Thyroid gland (tissue), 4 donors: ENCODE measurements around the gene RNF32. TPM values are rescaled to one million over a fixed set of nuclear protein-coding genes. Genes with fewer than 3 reads are reported as not detected.
"Not testable (repeated sequence)": the region's sequence is repeated elsewhere in the genome, so short reads cannot be mapped to it uniquely, and the experiment has no call there.

Experiments used
- DNase-seq, 2 donors: peaks; one replicate each; pipeline ENCODE4 v3.0.0-alpha.2; 2019
- H3K27ac ChIP-seq, 3 donors: fragments of 200-600 bp; sonication (generic); 1 replicate in 2 of 3; 2 replicates in 1 of 3; pipeline ENCODE4 v1.5.1; 2016 to 2019; ENCODE audit warnings: mild to moderate bottlenecking in 1 of 3, moderate library complexity in 1 of 3
- H3K27me3 ChIP-seq: fragments of 200-600 bp; sonication (generic); one replicate; pipeline ENCODE4 v1.5.1; 2019
- H3K36me3 ChIP-seq, 2 donors: fragments of 200-600 bp; sonication (generic); one replicate each; pipeline ENCODE4 v1.5.1; 2016 to 2019
- H3K4me1 ChIP-seq, 2 donors: fragments of 200-600 bp; sonication (generic); one replicate each; pipeline ENCODE4 v1.5.1; 2017 to 2019
- H3K4me3 ChIP-seq, 3 donors: fragments of 200-600 bp; sonication (generic); replicated peaks in 1 of 3; 1 replicate in 2 of 3; 2 replicates in 1 of 3; pipeline ENCODE4 v1.5.1; 2016; ENCODE audit warnings: mild to moderate bottlenecking in 1 of 3
- H3K9me3 ChIP-seq: fragments of 200-600 bp; sonication (generic); one replicate; pipeline ENCODE4 v1.5.1; 2017
- POLR2A ChIP-seq, 2 donors: fragments of 450-650 bp; IDR thresholded peaks; one replicate each; pipeline ENCODE4 v1.6.1; 2017; ENCODE audit warnings: antibody characterized with exemption in 2 of 2, mild to moderate bottlenecking in 2 of 2, moderate library complexity in 1 of 2
- WGBS, 2 donors: methylation state at CpG; one replicate each; pipeline ENCODE4 v1.1.5; 2017; 5-methylcytosine and 5-hydroxymethylcytosine counted together
- intact Hi-C: fragments of 100-400 bp; cut with DNase I; formaldehyde crosslinking; loops from one replicate; pipeline ENCODE4 v1.15.1; 2023
- total RNA-seq, 4 donors: library from RNA; depleted of rRNA; stranded (reverse); fragments of >200 nt; gene quantifications; one replicate each; pipeline ENCODE4 v1.2.3, GENCODE V29; 2016
- TF ChIP-seq, protein P1 (sequence below), 6 experiments: fragments of 200-600 bp in 3 of 6; fragments of 450-650 bp in 3 of 6; sonication (generic) in 3 of 6; IDR thresholded peaks; one replicate each; pipeline ENCODE4 v1.5.1; 2016 to 2019; ENCODE audit warnings: antibody characterized with exemption in 6 of 6, mild to moderate bottlenecking in 2 of 6, inconsistent platforms in 1 of 6, moderate library complexity in 1 of 6

Gene RNF32
- total RNA-seq, 4 donors from 2014 or later: 1.1 to 3.1 (median 1.4) TPM

DNA sequence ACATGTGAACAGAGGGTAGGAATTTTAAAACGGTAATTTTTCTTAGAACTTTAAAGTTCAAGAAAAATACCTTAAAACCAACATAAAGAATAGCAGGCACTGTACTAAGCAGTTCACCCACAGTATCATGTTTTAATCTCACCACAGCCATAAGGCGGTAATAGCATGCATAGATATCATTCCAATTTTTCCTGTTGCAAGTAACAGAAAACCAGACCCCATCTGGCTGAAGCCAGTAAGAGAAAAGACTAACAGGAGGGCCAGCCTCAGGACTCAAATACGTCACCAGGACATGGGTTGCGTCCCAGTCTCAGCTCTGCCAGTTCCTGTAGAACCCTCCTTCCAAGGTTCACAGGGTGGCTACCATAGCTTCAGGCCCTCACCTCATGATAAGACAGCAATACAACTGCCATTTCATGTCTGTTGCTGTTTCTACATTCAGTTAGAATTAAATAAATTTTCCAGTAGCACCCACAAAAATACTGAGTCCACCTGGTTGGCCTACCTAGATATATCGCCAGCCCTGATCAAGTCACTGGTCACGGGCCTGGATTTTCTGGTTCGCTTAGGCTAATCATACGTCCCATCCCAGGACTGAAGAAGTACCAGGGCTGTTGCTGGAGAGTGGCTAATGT, 2.0 kb upstream of the RNF32 start:
- H3K27ac ChIP-seq: no peak overlapping the region
- no peaks in the 10 kb centered on the region for H3K27me3 ChIP-seq
- no peaks in the 10 kb centered on the region for H3K36me3 ChIP-seq
- H3K4me1 ChIP-seq: peaks cover 6 to 10% of the 10 kb centered on the region in 2 donors
- WGBS, 2 donors: 97 to 98% methylated on average over 8 of the region's 8 CpGs
- no peak for DNase-seq
- no peaks in the 10 kb centered on the region for H3K9me3 ChIP-seq
- intact Hi-C loops: no loop called here
- H3K4me3 ChIP-seq: no peak overlapping the region
- no peak for TF ChIP-seq POLR2A (IDR thresholded peaks at IDR 0.05)
- TF ChIP-seq, protein P1, sequence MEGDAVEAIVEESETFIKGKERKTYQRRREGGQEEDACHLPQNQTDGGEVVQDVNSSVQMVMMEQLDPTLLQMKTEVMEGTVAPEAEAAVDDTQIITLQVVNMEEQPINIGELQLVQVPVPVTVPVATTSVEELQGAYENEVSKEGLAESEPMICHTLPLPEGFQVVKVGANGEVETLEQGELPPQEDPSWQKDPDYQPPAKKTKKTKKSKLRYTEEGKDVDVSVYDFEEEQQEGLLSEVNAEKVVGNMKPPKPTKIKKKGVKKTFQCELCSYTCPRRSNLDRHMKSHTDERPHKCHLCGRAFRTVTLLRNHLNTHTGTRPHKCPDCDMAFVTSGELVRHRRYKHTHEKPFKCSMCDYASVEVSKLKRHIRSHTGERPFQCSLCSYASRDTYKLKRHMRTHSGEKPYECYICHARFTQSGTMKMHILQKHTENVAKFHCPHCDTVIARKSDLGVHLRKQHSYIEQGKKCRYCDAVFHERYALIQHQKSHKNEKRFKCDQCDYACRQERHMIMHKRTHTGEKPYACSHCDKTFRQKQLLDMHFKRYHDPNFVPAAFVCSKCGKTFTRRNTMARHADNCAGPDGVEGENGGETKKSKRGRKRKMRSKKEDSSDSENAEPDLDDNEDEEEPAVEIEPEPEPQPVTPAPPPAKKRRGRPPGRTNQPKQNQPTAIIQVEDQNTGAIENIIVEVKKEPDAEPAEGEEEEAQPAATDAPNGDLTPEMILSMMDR (IDR thresholded peaks at IDR 0.05): no peak

DNA sequence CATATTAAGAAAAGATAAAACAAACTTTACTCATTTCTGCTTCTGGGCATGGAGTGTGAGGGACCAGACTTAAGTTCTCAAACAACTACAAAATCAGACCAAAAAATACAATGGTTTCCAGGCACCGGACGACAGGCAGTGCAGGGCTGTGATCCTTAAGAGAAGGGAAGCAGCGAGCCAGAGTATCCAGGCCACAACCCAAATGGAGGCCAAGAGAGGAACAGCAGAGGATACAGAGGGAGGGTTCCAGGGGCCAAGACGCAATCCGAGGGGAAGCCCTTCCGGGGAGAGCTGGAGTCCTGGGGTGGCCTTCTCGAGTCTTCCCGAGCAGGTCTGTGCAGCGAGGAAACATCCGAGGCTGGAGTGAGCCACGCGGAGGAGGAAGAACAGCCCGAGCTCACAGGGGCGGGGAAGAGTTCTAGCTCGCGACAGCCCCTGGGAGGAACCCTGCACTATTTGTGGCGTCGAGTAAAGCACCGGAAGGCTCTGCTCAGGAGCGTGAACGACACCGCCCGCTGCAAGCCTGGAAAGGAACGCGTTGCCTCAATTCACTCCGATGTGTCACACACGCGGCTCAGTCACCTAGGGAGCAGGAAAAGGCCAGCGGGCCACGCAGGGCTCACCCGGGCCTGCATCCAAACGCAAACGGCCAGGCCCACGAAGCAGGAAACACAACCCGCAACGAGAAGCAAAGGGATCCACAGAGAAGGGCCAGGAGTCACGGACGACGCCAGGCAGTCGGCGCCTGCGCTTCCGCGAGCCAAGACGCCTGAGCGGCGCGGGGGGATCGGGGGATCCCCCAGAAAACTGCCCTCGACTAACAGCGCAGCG, 933 bp upstream of the RNF32 start:
- Histone ChIP-seq H3K27ac (peak overlapping the region; percentile 53 to 68 (median 66)), H3K4me1 (peaks cover 6 to 10% of the 10 kb centered on the region in 2 donors), H3K9me3 (no peaks in the 10 kb centered on the region), H3K4me3 (peak overlapping the region; percentile 39 to 66 (median 61)), H3K27me3 (no peaks in the 10 kb centered on the region), H3K36me3 (no peaks in the 10 kb centered on the region)
- 65 to 69% methylated on average over 36 to 48 of the region's 52 CpGs for WGBS, 2 donors
- intact Hi-C loops: no loop called here
- peak in 1 of 2 donors; percentile 19 for DNase-seq
- TF ChIP-seq, protein P1 (IDR thresholded peaks at IDR 0.05): no peak
- TF ChIP-seq POLR2A (IDR thresholded peaks at IDR 0.05): no peak

DNA sequence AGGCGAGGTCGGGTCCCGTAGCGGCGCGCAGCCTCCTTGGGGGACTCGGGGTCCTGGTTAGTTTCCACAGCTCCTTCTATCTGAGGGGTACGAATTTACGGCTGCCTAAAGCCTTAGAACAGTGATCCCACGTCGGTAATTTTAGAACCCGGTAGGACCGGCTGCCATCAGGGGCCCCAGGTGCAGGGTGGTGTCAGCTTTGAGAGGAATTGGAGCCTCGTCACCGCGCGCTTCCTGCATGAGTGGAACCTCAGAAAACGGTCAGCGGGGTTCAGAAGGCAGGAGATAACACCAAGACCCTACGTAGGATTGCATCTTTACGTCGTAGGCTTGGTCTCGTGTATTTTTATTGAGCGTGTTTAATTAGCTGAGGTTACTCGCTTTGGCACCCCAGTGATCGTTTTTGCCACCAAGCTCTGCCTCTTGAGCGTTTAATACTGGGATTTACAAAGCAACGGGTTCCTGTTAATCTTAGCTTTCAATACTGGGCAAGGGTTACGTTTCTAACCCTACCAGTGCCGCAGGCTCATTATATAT, 443 bp downstream of the RNF32 start:
- Histone ChIP-seq H3K27me3 (no peaks in the 10 kb centered on the region), H3K4me3 (peak overlapping the region; percentile 32 to 66 (median 39)), H3K36me3 (no peaks in the 10 kb centered on the region), H3K9me3 (no peaks in the 10 kb centered on the region), H3K4me1 (peaks cover 6 to 10% of the 10 kb centered on the region in 2 donors), H3K27ac (peak overlapping the region in 2 of 3 donors; percentile 53 to 77)
- WGBS, 2 donors: 6 to 8% methylated on average over 17 to 24 of the region's 30 CpGs
- DNase-seq: peak; percentile 43 to 44
- intact Hi-C loops: no loop called here
- TF ChIP-seq, protein P1 (IDR thresholded peaks at IDR 0.05): no peak
- no peak for TF ChIP-seq POLR2A (IDR thresholded peaks at IDR 0.05)

DNA sequence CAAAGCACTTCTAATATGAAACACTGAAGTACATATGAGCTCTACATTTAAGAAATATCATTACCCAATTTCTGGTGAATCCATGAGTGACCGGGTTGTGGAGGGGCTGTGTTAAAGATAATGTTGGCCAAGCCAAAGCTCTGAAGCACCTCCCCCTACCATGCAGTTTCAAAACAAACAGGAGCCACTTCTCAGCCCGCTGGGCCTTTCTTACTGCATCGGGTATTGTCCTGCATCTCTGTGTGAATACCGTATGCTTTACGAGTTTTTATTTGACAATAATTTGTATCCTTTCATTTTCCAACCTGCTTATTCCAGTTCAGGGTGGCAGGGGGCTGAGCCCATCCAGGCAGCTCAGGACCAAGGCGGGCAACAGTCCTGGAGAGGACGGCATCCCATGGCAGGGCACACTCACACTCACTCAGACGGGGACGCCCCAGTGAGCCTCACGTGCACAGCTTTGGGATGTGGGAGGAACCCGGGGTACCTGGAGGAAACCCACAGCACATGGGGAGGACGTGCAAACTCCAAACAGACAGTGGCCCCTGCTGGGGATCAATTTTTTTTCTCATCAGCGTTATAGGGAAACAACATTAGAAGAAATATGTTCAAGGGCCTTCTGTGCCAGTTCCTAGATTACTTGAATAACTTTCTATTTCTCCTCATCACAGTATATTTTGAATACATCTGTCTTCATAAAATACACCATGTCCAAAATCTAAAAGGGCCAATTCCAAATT, 1.9 kb downstream of the RNF32 start:
- no peak for TF ChIP-seq POLR2A (IDR thresholded peaks at IDR 0.05)
- TF ChIP-seq, protein P1 (IDR thresholded peaks at IDR 0.05): no peak
- 63 to 66% methylated on average over 13 of the region's 13 CpGs for WGBS, 2 donors
- H3K4me1 ChIP-seq: peaks cover 6 to 10% of the 10 kb centered on the region in 2 donors
- H3K27ac ChIP-seq: no peak overlapping the region
- H3K27me3 ChIP-seq: no peaks in the 10 kb centered on the region
- no peaks in the 10 kb centered on the region for H3K36me3 ChIP-seq
- no peak overlapping the region for H3K4me3 ChIP-seq
- intact Hi-C loops: no loop called here
- no peaks in the 10 kb centered on the region for H3K9me3 ChIP-seq
- no peak for DNase-seq

DNA sequence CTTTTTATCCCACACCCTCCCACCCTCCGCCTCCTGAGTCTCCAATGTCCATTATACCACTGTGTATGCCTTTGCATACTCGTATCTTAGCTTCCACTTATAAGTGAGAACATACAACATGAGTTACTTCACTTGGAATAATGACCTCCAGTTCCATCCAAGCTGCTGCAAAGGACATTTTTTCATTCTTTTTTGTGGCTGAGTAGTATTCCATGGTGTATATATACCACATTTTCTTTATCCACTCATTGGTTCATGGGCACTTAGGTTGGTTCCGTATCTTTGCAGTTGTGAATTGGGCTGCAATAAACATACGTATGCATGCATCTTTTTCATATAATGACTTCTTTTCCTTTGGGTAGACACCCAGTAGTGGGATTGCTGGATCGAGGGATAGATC, 6.8 kb downstream of the RNF32 start:
- DNase-seq, H3K36me3 ChIP-seq, H3K4me1 ChIP-seq, H3K27ac ChIP-seq, H3K4me3 ChIP-seq, H3K27me3 ChIP-seq, H3K9me3 ChIP-seq, intact Hi-C loops: not testable (repeated sequence)
- WGBS, 2 donors: 94 to 96% methylated on average over 5 of the region's 5 CpGs
